Prostate gland (tissue), 2 donors: ENCODE measurements around the gene KLHDC3.

Experiments used
- CTCF ChIP-seq, 4 experiments: fragments of 200-600 bp in 2 of 4; fragments of 450-650 bp in 2 of 4; sonication (generic) in 2 of 4; IDR thresholded peaks; 1 replicate in 3 of 4; 2 replicates in 1 of 4; pipeline ENCODE4 v1.5.1; 2016 to 2019; ENCODE audit warnings: antibody characterized with exemption in 4 of 4, mild to moderate bottlenecking in 2 of 4, moderate library complexity in 2 of 4
- POLR2A ChIP-seq: fragments of 450-650 bp; IDR thresholded peaks from one replicate; pipeline ENCODE4 v1.6.1; 2016; ENCODE audit warnings: antibody characterized with exemption, mild to moderate bottlenecking

GRCh38 chr6:43047998-43048397, 33.9 kb downstream of the KLHDC3 start:
- TF ChIP-seq CTCF (IDR thresholded peaks at IDR 0.05), result no peak
- TF ChIP-seq POLR2A, result no peak
